ENCODE results near the gene CCDC177. TPM values are rescaled to one million over a fixed set of nuclear protein-coding genes. Genes with fewer than 3 reads are reported as not detected.

CCDC177 gene
- total RNA-seq (2014; rRNA removed; shearing (Covaris generic)), result not detected in 2 replicates
- not detected in 2 replicates for polyA plus RNA-seq (2015; cell fraction: cytosol; rRNA removed)
- not detected in 2 replicates for polyA plus RNA-seq (2015; cell fraction: nucleus; rRNA removed)

DNA sequence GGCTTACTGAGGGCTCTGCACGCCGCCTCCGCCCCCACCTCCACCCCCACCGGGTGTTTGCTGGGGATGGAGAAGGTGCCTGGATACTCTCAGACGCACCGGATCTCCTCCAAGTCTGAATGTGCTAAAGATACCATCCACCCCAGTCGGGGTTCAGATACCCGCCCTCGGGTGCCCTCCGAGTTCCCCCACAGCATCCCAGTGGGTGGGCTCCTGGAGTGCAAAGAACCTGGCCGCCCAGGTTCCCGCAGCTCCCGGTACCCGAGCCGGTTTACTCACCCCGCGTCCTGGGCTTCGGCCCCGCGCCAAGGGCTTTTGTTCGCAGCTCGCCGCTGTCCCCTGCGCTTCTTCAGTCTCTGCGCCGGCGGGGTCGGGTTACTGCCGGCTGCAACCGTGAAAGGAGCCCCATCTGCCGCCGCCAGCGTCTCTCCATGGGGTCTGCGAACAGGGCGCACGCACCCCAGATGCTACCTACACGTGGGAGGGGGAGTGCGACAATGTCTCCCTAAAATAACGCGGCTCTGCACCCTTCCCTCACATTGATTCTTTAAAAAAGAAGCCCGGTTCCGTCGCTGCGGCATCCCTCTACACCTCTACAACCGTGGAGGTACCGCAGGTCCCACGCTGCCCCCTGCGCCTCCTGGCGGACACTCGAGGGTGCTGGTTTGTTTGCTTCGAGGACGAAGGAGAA lies at the start of gene CCDC177:
Gene CCDC177 (minus strand): TSS at position 609 of the 691 bp plus-strand sequence. CDS start 1,249 bp downstream, outside the sequence.
- peak; percentile 21 for DNase-seq (ENCODE audit: low read depth)

DNA sequence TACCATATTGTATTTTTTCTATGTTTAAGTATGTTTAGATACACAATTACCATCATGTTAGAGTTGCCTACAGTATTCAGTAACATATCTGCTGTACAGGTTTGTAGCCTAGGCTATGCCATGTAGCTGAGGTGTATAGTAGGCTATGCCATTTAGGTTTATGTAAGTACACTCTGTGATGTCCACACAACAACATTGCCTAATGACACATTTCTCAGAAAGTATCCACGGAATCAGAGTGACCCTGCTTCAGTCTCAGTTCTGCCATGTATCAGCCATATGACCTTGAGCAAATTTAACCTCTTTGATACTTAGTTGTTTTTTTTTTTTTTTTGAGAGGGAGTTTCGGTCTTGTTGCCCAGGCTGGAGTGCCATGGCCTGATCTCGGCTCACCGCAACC lies 49.5 kb upstream of the CCDC177 start:
- no peak for DNase-seq (ENCODE audit: low read depth)

DNA sequence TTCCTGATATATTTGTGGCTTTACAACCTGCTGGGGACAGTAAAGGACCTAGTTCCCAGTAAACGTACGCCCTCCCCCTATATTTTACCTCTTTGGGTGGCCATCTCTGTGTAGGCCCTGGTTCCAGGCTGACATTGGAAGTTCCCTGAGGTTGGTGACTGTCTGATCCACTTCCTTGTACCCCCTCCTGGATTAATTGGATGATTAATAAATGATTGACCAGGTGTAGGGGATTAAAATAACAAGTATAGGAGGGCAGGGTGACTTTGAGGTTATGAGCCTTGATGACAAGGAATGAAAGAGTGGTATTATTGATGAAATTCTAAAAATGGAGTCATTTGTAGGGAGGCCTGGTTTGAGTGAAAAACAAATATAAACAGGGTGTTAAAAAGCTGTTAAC lies 46.3 kb upstream of the CCDC177 start:
- no peak for DNase-seq (ENCODE audit: low read depth)

DNA sequence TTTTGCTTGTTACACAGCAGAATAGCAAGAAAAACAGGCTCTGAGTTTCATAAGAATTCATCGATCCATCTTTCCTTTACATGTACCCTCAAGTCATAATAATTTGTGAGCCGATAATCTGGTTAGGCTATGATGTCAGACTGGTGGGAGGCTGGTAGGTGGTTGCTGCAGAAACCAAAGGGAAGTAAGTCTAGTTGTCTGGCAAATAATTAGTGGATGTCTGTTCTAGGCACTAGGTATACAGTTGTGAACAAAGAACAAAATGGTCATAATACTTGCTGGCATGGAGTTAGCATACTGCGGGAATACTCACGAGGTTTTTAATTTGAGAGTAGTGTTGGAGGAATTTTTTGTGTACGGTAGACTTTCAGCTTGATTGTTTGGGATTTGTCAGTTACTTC lies 45.5 kb upstream of the CCDC177 start:
- no peak for DNase-seq (ENCODE audit: low read depth)

DNA sequence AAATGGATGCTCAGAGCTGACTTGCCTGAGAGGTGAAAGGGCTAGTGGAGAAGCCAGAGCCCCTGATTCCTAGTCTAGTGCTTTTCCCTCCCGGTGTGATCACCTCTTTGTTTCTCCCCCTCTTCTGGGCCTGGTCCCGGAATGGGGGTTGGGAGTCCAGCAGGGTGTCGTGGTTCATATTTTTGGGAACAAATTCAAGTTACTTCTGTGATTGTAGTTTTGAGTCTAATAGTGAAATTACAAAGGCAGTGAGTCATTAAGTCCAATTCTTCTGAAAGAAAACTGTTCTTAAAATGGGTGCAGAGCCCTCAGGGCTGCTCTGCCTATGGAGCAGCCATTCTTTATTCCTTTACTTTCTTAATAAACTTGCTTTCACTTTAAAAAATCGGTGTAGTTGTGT lies 44.3 kb upstream of the CCDC177 start:
- DNase-seq (ENCODE audit: low read depth), result no peak

DNA sequence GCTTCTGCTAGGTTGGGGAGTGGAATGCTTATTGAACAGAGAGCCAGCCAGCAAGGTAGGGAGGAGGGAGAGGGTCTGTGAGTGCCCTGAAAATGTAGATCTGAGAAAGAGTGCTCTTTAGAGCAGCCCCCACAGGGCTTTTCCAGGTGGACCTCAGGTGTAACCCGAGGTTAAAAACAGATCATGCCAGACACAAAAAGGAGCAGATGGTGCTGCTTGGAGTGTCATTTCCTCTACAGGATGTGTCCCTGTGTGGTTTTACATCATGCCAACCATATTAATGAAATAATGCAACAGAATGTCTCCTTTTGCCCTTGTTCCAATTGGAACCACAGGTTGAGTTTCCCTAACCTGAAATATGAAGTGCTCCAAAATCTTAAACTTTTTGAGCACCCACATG lies 43.1 kb upstream of the CCDC177 start:
- DNase-seq (ENCODE audit: low read depth), result no peak

DNA sequence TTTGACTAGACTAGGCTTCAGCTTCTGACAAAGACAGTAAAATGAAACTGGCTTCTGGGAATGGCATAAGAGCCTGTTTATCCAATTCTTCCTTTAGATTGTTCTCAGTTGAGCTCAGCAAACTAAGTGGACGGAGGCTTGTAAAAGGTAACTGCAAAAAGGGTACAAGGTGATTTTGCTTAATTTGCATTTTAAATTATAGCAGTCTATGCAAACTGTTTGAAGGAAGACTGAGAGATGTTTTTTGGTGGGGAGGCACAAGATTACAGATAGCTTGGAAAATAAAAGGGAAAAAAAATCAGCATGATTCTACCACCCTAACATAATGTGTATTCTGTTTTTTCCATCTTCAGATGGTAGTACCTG lies 41.7 kb upstream of the CCDC177 start:
- DNase-seq (ENCODE audit: low read depth), result no peak

DNA sequence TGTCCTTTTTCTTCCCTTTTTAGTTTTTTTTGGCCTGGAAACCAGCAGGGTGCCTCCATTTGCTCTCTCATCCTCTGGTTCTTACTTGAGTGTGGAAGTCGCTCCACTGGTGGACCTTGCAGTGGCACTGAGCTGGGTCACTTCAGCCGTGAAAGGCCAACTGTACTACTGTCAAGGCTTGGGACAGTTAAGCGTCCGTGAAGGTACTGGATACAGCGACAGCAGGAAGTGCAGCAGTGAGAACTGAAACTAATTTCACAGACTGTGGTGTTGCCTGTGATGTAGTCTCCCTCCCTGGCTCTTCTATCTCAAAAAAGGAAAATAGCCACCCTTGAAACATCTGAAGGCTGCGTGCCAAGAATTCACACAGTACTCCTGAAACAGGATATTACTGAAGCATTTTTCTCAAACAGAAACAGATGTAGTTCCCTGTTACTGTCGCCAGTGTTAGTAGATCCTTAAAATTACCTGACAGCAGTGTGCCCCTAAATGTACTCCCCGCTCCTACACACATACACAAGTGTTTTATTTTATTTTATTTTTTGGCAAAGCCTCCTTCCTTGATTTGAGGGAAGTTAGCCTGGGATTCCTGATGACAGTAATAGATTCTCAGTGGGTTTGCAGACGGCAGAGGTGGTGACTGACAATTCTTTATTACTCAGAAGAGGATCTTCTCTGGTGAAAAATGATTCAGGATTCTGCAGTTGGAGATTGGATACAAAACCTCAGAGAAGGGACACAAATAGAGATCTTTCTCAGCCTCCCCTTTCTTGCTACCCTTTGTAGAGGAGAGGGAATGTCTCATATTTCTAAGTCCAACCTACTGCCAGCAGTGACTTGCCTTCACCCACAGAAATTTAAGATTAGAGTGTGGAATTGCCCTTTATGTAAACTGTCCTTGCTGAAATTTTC lies 41.1 kb upstream of the CCDC177 start:
- DNase-seq (ENCODE audit: low read depth), result peak; percentile 62

DNA sequence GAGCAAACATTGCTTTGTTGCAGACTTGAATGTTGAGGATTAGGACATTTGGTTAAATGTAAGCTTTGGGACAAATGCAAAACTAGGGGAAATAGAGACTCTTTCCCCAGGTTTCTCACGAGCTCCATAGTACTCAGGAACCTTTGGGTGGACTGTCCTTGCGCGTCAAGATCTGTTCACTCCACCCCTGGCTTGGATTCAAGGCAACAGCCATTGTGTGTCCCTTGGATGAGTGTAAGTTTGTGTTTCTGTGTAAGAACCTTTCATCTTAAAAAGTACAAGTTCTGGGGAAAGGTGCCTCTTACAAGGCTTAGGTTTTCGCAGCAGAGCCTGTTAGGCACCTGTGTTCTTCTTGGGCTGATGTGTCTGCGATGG lies 40.4 kb upstream of the CCDC177 start:
- no peak for DNase-seq (ENCODE audit: low read depth)

DNA sequence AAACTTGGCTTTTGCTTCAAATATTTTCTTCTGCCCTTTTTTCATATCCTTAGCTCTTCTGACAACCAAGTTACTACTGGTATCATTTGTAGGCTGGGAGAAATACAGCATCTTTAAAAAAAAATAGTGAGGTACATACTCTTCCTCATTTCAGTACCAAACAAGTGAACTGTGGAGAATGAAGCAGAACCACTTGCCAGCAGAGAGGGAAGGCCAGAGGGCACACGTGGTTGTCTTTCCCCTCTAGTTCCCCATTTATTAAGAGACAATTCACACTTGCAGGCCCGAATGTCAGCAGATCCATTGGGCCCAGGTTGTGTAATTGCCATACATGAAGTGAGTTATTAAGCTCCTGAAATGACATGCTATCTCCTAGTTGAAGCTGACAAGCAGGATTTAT lies 39.9 kb upstream of the CCDC177 start:
- DNase-seq (ENCODE audit: low read depth), result no peak

DNA sequence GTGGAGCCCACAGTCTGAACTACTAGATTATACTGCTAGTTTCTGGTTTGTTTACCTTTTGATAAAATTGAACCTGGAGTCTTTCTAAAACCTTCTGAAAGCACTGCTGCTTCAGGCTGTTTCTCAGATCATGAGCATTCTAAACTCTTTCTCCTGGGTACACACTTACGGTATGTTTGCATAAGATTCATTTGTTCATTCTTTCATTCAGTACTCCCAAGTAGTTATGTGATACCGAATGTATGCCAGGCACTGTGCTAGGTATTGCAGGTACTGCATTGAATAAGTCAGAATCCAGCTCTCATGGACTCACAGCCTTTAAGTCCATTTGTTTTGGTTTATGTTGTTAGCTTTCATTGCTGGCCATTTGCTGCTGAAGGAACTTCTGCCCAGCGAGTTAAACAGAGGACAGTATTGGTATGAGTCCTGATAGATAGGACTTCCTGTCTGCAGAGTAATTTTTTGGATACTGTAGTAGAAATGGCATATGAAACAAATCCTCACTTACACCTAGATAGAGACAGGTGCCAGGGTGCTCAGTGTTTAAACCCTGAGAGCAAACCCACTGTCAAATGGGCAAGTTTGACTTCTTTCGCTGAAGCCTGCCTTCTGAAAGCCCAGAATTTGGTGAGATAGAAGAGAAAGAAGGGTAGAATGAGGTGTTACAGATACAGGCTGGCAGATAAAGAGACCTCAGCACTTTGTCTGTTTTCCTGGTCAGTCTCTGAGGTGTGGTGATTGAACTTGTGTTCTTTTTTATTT lies 38.8 kb upstream of the CCDC177 start:
- no peak for DNase-seq (ENCODE audit: low read depth)

DNA sequence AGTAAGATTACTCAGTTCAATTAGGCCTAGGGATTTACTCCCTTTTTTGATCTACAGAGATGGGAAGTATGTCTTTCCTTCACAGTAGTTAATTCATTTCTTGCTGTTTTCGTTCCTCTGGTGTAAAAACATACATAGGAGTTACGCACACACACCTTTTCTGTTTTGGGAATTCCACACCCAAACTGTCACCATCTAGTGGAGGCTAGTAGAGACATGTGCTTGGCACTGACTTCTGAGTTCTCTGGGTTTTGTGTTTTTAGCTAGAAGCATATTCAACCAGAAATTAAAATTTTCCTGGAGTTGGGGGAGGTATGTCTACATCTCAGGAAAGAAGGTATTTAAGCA lies 38.1 kb upstream of the CCDC177 start:
- peak; percentile 11 for DNase-seq (ENCODE audit: low read depth)

DNA sequence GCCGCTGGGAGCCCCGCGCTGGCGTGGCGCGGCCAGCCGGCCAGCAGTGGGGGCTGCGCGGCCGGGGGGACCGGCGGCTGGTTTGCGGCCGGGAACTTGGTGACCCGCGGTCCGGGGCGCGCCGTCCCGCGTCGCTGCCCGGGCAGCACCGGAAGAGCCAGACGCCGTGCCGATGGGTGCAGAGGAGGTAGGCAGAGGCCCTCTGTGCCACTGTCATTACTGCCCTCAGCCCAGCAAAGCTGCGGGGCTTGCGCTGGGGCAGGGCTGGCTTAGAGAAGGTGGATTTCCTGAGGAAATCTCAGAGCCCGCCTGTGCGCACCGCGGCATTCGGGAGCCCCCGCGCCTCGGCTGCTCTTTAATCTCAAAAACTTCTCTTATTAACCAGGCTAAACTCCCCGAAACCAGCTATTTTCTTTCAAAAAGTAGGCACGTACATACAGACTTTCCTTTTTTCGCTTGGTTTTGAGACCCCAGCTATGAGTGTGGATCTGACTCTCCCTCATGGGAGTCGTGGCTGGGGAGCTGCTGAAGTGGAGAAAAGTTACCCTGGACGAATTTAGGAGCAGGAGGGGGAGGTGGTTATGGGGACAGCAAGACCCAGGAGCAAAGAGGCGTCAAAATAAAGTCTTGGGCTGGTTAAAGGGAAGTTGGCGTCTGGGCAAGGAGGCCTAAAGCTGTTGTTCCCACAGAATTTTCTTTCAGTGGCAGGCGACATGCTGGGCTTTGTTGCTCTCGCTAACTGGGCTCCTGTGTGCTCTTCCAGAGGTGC lies 37.5 kb upstream of the CCDC177 start:
- peak; percentile 28 for DNase-seq (ENCODE audit: low read depth)

DNA sequence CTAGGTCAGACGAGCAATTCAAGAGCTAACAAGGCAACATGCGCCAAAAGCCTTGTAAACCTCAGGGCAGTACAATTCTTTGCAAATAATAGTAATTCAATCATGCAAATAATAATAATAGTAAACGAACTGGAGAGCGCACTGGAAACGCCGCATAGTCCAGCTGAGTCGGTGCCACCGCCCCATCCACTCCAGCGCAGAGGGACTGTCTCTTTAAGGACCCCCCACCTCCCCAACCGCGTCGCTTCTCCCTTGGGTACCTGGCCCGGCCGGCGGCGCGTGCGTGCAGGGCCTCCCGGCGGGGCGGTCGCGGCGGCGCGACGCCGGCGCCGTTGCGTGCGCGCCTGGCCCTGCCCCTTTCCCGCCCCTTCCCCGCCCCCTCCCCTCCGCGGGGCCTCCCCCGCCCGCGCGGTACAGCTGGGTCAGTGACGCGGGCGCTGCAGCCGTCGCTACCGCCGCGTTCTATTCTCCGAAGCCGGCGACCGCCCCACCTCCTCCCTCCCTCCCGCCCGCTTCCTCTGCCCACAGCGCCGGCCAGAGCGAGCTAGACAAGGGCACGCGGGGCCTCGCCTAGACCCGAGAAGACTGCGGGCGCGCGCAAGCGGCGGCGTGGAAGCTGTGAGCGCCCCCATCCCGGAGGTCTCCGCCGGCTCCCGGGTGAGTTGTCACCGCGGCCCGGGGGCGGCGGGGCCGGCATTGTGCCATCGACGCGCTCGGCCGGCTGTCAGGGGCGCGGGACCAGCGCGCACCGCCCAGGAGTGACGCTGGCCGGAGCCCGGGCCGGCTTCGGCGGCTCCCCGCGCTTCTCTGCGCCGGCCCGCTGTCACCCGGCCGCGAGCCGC lies 36.7 kb upstream of the CCDC177 start, which contains the start of gene SUSD6:
Gene SUSD6 (plus strand): TSS at position 425 of the 842 bp plus-strand sequence. CDS start 46,997 bp downstream, outside the sequence.
- peak; percentile 73 for DNase-seq (ENCODE audit: low read depth)

DNA sequence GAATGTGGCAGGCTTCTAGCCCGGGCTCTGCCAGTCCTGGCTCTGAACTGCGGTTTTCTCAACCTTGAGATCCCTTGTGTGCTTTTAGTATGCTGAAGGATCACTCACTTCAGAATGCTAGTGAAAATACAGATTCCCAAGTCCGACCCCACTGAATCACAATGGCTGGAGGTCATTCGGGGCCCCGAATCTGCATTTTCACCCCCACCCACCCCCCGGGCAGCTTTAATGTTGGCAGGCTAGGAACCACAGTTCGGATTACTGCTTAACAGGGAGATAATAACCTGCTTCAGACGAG lies 36.2 kb upstream of the CCDC177 start:
- no peak for DNase-seq (ENCODE audit: low read depth)

DNA sequence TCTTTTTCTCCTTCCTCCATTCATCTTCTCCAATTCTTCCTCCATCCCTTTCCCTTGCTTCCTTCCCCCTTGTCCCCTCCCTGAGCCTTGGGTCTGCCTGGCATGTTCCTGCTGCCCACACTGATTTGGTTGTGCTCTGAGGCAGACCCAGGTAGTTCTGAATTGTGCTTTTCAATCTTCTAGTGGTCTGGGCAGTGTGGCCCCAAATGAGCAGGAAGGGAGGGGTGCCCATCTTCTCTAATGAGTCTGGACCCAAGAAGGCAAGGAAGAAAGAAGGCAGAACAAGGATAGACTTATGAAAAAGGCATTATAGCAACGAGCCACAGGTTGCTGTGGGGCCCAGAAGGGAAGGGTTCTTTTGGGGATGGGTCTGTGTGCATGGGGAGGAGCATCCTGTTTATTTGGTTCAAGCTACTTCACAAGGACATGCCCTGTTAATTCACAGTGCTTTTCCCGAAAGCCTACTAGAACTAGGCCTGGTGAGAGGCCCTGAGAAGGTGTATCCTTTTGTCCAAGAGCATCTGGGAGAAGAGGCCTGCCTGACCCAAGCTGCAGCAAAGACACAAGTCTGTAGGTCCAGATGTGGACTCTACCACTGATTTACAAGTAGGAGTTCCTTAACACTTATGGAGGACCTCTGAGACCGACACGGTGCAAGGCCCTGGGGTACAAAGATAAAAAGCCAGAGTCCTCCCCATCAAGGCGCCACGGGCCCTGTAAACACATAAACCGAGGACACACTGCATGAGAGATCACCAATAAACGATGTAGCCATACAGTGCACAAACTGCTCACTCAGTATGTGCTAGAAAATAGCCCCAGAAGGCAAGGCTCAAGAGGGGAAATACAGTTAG lies 35.6 kb upstream of the CCDC177 start:
- DNase-seq (ENCODE audit: low read depth), result no peak

DNA sequence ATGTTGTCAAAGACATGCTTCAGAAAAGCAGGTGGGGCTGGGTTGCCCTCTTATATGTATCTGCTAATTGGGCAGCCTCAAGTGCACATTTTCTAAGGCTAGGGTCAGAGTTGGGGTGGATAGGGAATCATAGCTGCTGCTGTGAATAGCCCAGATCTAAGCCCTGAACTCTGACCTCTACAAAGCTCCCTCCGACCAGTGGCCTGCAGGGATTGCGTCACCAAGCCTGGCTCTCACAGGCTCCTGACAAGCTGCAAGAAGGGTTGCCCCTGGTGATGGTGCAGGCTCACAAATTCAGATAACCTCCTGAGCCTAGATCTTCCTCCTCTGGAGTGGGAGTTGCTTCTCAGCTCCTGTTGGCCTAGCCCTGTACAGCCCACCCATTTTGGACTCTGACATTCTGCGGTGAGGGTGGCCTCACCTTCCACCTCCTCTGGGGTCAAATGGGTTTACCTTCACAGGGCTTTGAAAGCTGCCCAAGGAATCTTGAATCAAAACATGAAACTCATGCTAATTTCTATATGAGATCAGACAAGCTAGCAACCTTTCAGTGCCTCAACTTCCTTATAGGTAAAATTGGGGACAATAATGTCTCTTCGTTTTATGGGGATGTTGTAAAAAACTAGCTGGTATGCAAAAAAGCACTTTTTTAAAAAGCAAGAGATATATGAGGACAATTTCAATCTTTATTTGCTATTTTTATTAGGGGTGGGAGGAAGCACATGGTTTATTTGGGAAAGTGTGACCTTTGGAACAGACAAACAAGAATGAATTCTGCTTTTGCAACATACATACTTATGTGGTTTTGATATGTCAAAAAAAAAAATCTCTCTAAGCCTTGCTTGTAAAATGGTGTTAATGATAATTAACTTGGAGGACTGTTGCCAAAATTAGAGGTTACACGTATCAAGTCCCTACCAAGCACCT lies 31.9 kb upstream of the CCDC177 start:
- DNase-seq (ENCODE audit: low read depth), result no peak

DNA sequence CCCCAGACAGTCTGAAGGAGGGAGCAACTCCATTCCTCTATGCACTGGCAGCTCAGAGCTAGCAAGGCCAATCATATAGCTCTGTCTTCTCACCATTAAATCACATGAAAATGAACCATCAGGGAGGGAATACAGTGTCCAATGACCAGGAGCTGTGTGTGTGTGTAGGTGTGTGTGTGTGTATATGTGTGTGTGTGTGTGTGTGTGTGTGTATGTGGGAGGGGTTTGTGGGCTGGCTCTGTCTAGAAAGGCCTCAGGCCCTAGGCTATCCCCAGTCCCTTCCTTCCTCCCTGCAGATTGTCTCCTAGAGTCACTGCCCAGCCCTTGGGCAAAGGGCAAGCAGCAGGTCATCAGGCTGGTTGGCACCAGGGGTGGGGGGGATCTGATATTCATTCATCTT lies 31.1 kb upstream of the CCDC177 start:
- DNase-seq (ENCODE audit: low read depth), result no peak
